ENCODE data around the gene CENPX. TPM values are rescaled to one million over a fixed set of nuclear protein-coding genes. Genes with fewer than 3 reads are reported as not detected.

Gene CENPX
- 81.1 and 86.3 TPM in 2 replicates for total RNA-seq (2014; rRNA removed; shearing (Covaris generic))

DNA sequence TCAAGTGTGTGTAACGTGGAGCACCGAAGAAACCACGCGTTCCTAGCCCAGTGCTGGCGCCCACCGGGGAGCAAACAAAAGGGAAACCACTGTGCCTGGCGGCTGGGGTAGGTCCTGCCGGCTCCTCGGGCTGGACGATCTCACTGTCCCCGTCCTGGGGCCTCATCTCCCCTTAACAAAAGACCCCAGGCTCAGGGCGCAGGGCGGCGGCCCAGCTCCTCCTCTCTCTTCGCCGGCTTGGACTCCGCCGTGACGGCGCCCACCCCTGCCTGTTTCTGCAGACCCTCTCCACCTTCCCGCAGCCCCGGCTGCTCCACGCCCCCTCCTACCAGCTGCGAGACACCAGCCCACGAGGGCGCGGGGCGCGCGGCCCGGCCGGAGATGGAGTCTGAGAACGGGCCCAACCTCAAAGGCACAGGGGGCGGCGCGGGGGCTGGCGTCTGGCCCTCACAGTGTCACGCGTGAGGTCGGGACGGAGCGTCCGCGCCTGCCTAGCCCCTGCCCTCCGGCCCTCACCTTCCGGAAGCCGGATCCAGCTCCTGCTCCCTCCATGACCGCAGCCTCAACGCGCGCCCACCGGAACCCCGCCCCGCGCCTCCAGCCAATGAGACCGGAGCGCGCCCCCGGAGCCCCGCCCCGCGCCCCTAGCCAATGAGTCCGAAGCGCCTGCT lies at the start of gene CENPX:
TSS of gene CENPX (minus strand) at position 569 of the 671 bp plus-strand sequence. CDS start at position 552, 17 bp downstream.

DNA sequence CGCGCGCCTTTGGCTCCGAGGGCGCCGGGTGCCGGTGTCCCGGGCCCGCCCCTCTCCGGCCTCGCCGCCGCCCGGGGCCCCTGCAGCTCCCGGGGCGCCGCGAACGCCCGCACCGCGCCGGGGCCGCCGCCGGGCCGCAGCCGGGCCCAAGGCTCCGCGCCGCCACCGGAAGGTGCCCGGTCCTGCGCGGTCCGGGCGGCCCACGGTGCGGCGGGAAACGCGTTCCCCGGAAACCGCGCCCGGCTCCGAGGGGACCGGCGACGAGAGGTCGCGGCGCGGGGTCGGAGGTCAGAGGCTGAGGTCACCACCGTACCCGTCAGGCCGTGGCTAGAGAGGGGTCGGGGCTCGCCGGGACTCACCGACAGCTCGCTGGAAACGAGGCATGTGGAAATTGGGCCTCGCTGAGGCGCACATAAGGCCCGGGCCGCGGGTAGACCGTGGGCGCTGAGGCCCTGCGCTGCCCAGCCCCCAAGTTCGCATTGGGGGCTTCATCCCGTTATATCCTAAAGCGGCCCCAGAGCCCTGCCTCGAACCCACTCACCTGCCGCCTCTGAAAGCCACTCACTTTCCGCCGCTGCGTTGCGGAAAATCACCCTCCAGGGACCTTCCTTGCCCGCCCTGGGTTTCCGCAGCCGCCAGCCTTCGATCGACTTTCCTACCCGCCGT lies 43.1 kb upstream of the CENPX start, which contains the start of gene DUS1L:
TSS of gene DUS1L (minus strand) at position 167 of the 666 bp plus-strand sequence. CDS start 745 bp downstream, outside the sequence.

DNA sequence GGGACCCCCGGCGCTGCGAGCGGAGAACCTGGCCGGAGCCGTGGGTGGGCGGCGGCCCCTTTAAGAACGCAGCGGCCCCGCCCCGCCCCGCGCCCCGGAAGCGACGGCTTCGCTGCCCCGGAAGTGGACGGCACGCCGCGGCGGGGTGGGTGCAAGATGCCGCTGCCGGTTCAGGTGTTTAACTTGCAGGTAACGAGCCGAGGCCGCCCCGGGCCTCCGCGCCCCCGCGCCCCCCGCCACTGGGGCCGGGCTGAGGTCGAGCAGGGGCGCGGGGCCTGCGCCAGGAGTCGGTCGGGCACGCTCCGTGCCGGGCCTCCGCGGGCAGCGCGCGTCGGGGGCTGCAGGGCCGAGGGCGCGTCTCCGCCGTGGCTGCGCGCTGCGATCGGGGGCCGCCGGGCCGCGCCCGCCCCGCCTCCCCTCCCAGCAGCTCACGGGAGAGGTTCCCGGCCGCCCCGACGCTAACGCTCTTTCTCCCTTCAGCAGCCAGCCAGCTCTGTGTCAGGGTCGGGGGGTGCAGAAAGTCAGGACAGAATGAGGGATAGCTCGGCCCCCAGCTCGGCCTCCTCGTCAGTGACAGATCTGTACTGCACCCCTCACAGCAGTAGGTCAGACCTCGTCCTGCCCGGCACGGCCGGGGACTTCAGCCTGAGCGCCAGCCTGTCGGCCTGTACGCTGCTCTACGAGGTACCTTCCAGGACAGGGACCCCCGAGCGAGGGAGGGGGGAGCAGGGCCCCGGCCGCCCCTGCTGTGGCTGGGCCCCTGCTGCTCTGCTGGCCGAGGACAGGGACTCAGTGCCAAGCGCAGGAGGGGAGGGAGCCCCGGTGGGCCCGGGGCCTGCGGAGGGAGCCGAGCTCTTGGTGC lies 29.3 kb upstream of the CENPX start, which contains the start of the genes GPS1 and RFNG:
TSS of gene GPS1 (plus strand) at position 123 of the 862 bp plus-strand sequence. CDS start at position 157, 34 bp downstream.
TSS of gene RFNG (minus strand) at position 36 of the 862 bp plus-strand sequence. CDS start 45 bp downstream, outside the sequence.

DNA sequence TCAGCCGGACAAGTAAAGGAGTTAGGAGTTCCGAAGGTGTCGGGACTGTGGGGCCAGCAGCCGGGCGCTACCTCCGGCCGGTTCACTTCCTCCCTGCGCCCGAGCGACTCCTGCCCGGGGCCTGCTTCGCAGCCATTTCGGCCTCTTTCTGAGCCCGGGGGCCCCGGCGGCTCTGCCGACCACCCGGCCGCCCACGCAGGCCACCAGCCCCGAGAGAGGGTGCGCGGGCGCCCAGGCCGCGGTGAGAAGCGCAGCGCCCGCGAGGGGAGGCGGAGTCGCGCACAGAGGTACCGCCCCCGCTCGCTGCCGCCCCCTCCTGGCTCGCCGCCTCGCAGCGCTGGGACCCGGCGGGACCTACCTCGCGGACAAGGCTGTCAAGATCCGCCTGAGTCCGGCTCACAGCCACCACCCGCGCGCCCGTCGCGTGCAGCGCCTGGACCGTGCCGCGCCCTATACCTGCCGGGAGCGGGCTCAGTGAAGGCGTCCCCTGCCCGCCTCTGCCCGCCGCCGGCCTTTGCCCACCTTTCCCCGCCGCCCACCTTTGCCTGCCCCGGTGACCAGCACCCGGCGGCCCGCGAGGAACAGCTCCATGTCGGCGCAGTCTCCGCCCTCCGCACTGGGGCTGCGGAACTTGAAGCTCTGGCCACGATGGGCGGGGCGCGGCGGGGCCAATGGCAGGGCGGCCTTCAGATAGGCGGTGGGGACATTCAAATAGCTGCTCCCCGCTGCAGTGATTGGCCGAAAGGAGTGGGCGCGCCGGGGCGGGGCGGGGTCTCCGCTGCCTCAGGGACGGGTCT lies 14.6 kb upstream of the CENPX start, which contains the start of gene DCXR:
TSS of gene DCXR (minus strand) at position 606 of the 797 bp plus-strand sequence. CDS start at position 591, 15 bp downstream.

DNA sequence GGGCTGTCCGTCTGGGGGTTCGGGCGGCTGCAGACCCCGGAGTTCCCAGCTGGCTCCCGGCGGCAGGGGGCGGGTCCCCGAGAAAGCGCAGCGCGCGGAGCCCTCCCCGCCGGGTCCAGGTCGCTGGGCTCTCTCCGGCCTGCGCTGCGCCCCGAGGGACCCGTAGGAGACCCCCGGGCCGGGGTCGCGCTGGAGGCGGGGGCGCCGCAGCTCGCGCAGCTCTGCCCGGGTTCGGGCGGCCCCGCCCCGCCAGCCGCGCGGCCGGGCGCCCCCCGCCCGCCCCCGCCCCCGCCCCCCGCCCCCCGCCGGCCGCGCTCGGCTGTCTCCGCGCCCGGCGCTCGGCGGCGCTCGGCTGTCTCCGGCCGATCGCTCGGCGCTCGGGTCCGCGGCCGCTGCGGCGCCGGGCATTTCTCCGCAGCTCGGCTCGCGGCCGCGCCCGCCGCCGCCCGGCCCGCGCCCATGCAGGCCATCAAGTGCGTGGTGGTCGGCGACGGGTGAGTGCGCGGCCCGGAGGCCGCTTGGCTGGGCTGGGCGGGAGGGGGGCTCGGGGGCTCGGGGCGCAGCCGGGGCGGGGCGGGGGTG lies 8.7 kb upstream of the CENPX start, which contains the start of gene RAC3:
TSS of gene RAC3 (plus strand) at position 376 of the 582 bp plus-strand sequence. CDS start at position 460, 84 bp downstream.

DNA sequence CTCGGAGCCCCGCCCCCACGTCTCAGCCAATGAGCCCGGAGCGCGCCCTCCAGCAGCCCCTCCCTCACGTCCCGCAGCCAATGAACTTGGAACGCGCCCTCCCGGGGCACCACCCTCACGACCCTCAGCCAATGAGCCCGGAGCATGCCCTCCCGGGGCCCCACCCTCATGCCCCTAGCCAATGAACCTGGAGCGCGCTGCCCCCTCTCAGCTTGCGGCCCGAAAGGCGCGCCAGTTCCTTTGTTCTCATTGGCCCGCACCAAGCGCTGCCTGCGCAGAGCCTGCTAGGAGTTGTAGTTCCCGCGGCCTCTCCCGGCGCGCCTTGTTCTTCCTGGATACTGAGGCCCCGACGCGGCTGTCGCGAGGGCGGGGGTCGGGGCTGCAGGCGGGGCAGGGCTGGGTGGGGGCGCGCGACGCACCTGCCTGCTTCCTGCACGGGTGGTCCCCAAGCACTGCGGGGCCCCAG lies 336 bp upstream of the CENPX start, which contains the start of gene LRRC45:
TSS of gene LRRC45 (plus strand) at position 325 of the 466 bp plus-strand sequence. CDS start 339 bp downstream, outside the sequence.

DNA sequence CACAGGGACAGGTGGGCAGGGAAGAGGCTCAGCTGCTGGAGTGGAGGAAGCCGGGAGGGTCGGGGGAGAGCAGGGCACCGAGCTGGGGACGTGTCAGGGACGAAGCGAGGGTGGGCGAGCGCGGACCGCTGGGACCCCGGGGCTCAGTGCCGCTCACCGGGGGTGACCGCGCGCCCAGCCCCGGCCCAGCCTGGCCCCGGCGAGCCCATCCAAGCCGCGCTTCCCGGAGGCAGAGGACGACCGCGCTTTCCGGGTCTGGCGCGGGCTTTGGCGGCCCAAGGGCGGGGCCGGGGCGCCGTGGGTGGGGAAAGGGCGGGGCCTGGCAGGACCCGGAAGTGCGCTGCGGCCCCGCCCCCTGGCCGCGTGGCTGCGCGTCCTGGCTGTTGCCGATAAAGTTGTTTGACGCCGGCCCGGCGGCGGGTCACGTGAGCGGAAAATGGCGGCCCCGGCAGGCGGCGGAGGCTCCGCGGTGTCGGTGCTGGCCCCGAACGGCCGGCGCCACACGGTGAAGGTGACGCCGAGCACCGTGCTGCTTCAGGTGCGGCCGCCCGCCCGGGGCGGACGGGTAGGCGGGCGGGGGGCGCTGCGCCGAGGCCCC lies 45.4 kb downstream of the CENPX start, which contains the start of gene ASPSCR1:
TSS of gene ASPSCR1 (plus strand) at position 419 of the 598 bp plus-strand sequence. CDS start at position 437, 18 bp downstream.

Other genes starting within 250 kb of the CENPX start
- not detected in 2 replicates for gene GCGR, start 218.7 kb downstream of the CENPX start, total RNA-seq (2014; rRNA removed; shearing (Covaris generic))
- 73.0 and 96.0 TPM in 2 replicates for gene MCRIP1, start 189.6 kb downstream of the CENPX start, total RNA-seq (2014; rRNA removed; shearing (Covaris generic))
- 0.61 TPM in 1 of 2 replicates, not detected in the other for gene PPP1R27, start 187.8 kb downstream of the CENPX start, total RNA-seq (2014; rRNA removed; shearing (Covaris generic))
- gene P4HB, start 162.3 kb downstream of the CENPX start, total RNA-seq (2014; rRNA removed; shearing (Covaris generic)), result 716 and 811 TPM in 2 replicates
- gene ARHGDIA, start 151.5 kb downstream of the CENPX start, total RNA-seq (2014; rRNA removed; shearing (Covaris generic)), result 229 and 255 TPM in 2 replicates
- 423 and 436 TPM in 2 replicates for gene ALYREF, start 131.3 kb downstream of the CENPX start, total RNA-seq (2014; rRNA removed; shearing (Covaris generic))
- gene ANAPC11, start 131.2 kb downstream of the CENPX start, total RNA-seq (2014; rRNA removed; shearing (Covaris generic)), result 135 and 136 TPM in 2 replicates
- gene NPB, start 120.6 kb downstream of the CENPX start, total RNA-seq (2014; rRNA removed; shearing (Covaris generic)), result 0.11 and 0.24 TPM in 2 replicates
- 27.0 and 32.0 TPM in 2 replicates for gene PCYT2, start 111.5 kb downstream of the CENPX start, total RNA-seq (2014; rRNA removed; shearing (Covaris generic))
- 31.6 and 35.1 TPM in 2 replicates for gene SIRT7, start 104.7 kb downstream of the CENPX start, total RNA-seq (2014; rRNA removed; shearing (Covaris generic))
- gene MAFG, start 95.1 kb downstream of the CENPX start, total RNA-seq (2014; rRNA removed; shearing (Covaris generic)), result 23.1 and 24.7 TPM in 2 replicates
- 190 and 198 TPM in 2 replicates for gene PYCR1, start 85.6 kb downstream of the CENPX start, total RNA-seq (2014; rRNA removed; shearing (Covaris generic))
- gene MYADML2, start 75.6 kb downstream of the CENPX start, total RNA-seq (2014; rRNA removed; shearing (Covaris generic)), result not detected in 2 replicates
- gene NOTUM, start 61.7 kb downstream of the CENPX start, total RNA-seq (2014; rRNA removed; shearing (Covaris generic)), result 0.11 TPM in 1 of 2 replicates, not detected in the other
- 43.4 and 50.5 TPM in 2 replicates for gene ASPSCR1, start 45.2 kb downstream of the CENPX start, total RNA-seq (2014; rRNA removed; shearing (Covaris generic))
- 17.9 and 20.5 TPM in 2 replicates for gene LRRC45, start 427 bp upstream of the CENPX start, total RNA-seq (2014; rRNA removed; shearing (Covaris generic))
- 15.0 and 18.4 TPM in 2 replicates for gene RAC3, start 8.8 kb upstream of the CENPX start, total RNA-seq (2014; rRNA removed; shearing (Covaris generic))
- 74.0 and 86.0 TPM in 2 replicates for gene DCXR, start 14.8 kb upstream of the CENPX start, total RNA-seq (2014; rRNA removed; shearing (Covaris generic))
- 29.9 and 33.5 TPM in 2 replicates for gene RFNG, start 28.9 kb upstream of the CENPX start, total RNA-seq (2014; rRNA removed; shearing (Covaris generic))
- 204 and 210 TPM in 2 replicates for gene GPS1, start 29.0 kb upstream of the CENPX start, total RNA-seq (2014; rRNA removed; shearing (Covaris generic))
- gene DUS1L, start 42.9 kb upstream of the CENPX start, total RNA-seq (2014; rRNA removed; shearing (Covaris generic)), result 127 and 134 TPM in 2 replicates
- 246 and 260 TPM in 2 replicates for gene FASN, start 75.4 kb upstream of the CENPX start, total RNA-seq (2014; rRNA removed; shearing (Covaris generic))
- gene CCDC57, start 190.0 kb upstream of the CENPX start, total RNA-seq (2014; rRNA removed; shearing (Covaris generic)), result 36.2 and 40.3 TPM in 2 replicates
- 18.8 and 20.1 TPM in 2 replicates for gene SLC16A3, start 206.2 kb upstream of the CENPX start, total RNA-seq (2014; rRNA removed; shearing (Covaris generic))

Measured in A375 (cell line).